Trophoblast cell (in vitro differentiated cells and primary cell): ENCODE measurements around the gene HERC4.

Experiments
- DNase-seq, 2 donors: peaks; one replicate each; pipeline ENCODE4 v3.0.0-alpha.2; 2016
- H2AFZ ChIP-seq: 2 replicates; pipeline ENCODE4 v1.6.1; 2013; ENCODE audit warnings: low read length, moderate library complexity, mild to moderate bottlenecking; ENCODE audit not compliant: insufficient read depth, poor library complexity
- H2AK5ac ChIP-seq: 2 replicates; pipeline ENCODE4 v1.6.1; 2013; ENCODE audit warnings: mild to moderate bottlenecking, low read length
- H2BK120ac ChIP-seq: 2 replicates; pipeline ENCODE4 v1.6.1; 2013; ENCODE audit warnings: low read length, mild to moderate bottlenecking, moderate library complexity; ENCODE audit not compliant: insufficient read depth, poor library complexity
- H2BK12ac ChIP-seq: 2 replicates; pipeline ENCODE4 v1.6.1; 2013; ENCODE audit warnings: mild to moderate bottlenecking, low read length, moderate library complexity
- H2BK5ac ChIP-seq: 2 replicates; pipeline ENCODE4 v1.6.1; 2013; ENCODE audit warnings: low read length, low read depth, moderate library complexity, mild to moderate bottlenecking; ENCODE audit not compliant: poor library complexity
- H3K14ac ChIP-seq: 2 replicates; pipeline ENCODE4 v1.6.1; 2013; ENCODE audit warnings: mild to moderate bottlenecking, low read length
- H3K18ac ChIP-seq: 2 replicates; pipeline ENCODE4 v1.6.1; 2013; ENCODE audit warnings: mild to moderate bottlenecking, low read length
- H3K23ac ChIP-seq: 2 replicates; pipeline ENCODE4 v1.6.1; 2013; ENCODE audit warnings: low read length
- H3K27ac ChIP-seq: 2 replicates; pipeline ENCODE4 v1.5.1; 2013; ENCODE audit warnings: low read depth, mild to moderate bottlenecking, inconsistent platforms, low read length, moderate library complexity
- H3K27me3 ChIP-seq: 2 replicates; pipeline ENCODE4 v1.6.1; 2013; ENCODE audit warnings: inconsistent platforms, mild to moderate bottlenecking, low read length, moderate library complexity; ENCODE audit not compliant: insufficient read depth
- H3K36me3 ChIP-seq, 2 experiments: 1 replicate in 1 of 2; 2 replicates in 1 of 2; pipeline ENCODE4 v1.6.1; 2013; ENCODE audit warnings: low read length in 2 of 2, mild to moderate bottlenecking in 2 of 2, moderate library complexity in 1 of 2; ENCODE audit not compliant: insufficient read depth in 2 of 2, control insufficient read depth in 1 of 2
- H3K4ac ChIP-seq: 2 replicates; pipeline ENCODE4 v1.6.1; 2013; ENCODE audit warnings: low read depth, mild to moderate bottlenecking, low read length, moderate library complexity
- H3K4me1 ChIP-seq, 2 experiments: 1 replicate in 1 of 2; 2 replicates in 1 of 2; pipeline ENCODE4 v1.6.1; 2013; ENCODE audit warnings: low read length in 2 of 2, mild to moderate bottlenecking in 2 of 2, moderate library complexity in 1 of 2; ENCODE audit not compliant: insufficient read depth in 2 of 2, control insufficient read depth in 1 of 2
- H3K4me2 ChIP-seq: 2 replicates; pipeline ENCODE4 v1.6.1; 2013; ENCODE audit warnings: inconsistent platforms, mild to moderate bottlenecking, low read length, moderate library complexity
- H3K4me3 ChIP-seq: 2 replicates; pipeline ENCODE4 v1.5.1; 2013; ENCODE audit warnings: mild to moderate bottlenecking, low read depth, low read length, inconsistent platforms
- H3K79me1 ChIP-seq: one replicate; pipeline ENCODE4 v1.6.1; 2013; ENCODE audit warnings: low read length
- H3K79me2 ChIP-seq: 2 replicates; pipeline ENCODE4 v1.6.1; 2013; ENCODE audit warnings: low read length, mild to moderate bottlenecking; ENCODE audit not compliant: control insufficient read depth, insufficient read depth, poor library complexity
- H3K9ac ChIP-seq: 2 replicates; pipeline ENCODE4 v1.6.1; 2013; ENCODE audit warnings: mild to moderate bottlenecking, low read length
- H3K9me3 ChIP-seq: 2 replicates; pipeline ENCODE4 v1.6.1; 2013; ENCODE audit warnings: low read depth, mild to moderate bottlenecking, control low read depth, inconsistent platforms, low read length; ENCODE audit not compliant: insufficient read depth
- H4K12ac ChIP-seq: 2 replicates; pipeline ENCODE4 v1.6.1; 2013; ENCODE audit warnings: low read depth, mild to moderate bottlenecking, low read length, moderate library complexity
- H4K8ac ChIP-seq: 2 replicates; pipeline ENCODE4 v1.6.1; 2013; ENCODE audit warnings: low read depth, mild to moderate bottlenecking, low read length, moderate library complexity
- H4K91ac ChIP-seq: one replicate; pipeline ENCODE4 v1.6.1; 2013; ENCODE audit warnings: low read depth, mild to moderate bottlenecking, low read length, moderate library complexity
- WGBS: extraction: QIAGEN DNeasy Blood & Tissue Kit; methylation state at CpG from one replicate; pipeline ENCODE4 v1.1.7; 2013; ENCODE audit warnings: missing lambda C conversion rate; ENCODE audit not compliant: insufficient read length, insufficient coverage; ENCODE audit errors: extremely low coverage; 5-methylcytosine and 5-hydroxymethylcytosine counted together

HERC4 gene

GRCh38 chr10:67934336-67934735 lies 140.7 kb downstream of the HERC4 start:
- Histone ChIP-seq H3K4me2 (no peak overlapping the region), H4K8ac (no peak overlapping the region), H2BK12ac (no peak overlapping the region), H4K91ac (no peak overlapping the region), H4K12ac (no peak overlapping the region), H3K18ac (no peak overlapping the region), H3K79me1 (no peaks in the 10 kb centered on the region), H3K14ac (no peak overlapping the region), H3K36me3 (peaks cover 18 to 19% of the 10 kb centered on the region in 2 experiments), H3K79me2 (no peaks in the 10 kb centered on the region), H2BK120ac (no peak overlapping the region), H3K27ac (no peak overlapping the region), H3K4me3 (no peak overlapping the region), H3K4ac (no peak overlapping the region), H3K4me1 (no peaks in the 10 kb centered on the region), H3K9ac (no peak overlapping the region), H3K27me3 (no peaks in the 10 kb centered on the region), H2AFZ (no peak overlapping the region), H2AK5ac (no peak overlapping the region), H2BK5ac (no peak overlapping the region), H3K9me3 (no peaks in the 10 kb centered on the region), H3K23ac (no peak overlapping the region)
- WGBS: no CpG with 5 or more reads among the region's 1 CpG
- no peak for DNase-seq

GRCh38 chr10:67933199-67933598 lies 141.9 kb downstream of the HERC4 start:
- Histone ChIP-seq H3K4me3 (no peak overlapping the region), H3K36me3 (peaks cover 19% of the 10 kb centered on the region in 2 experiments), H2BK5ac (no peak overlapping the region), H3K9ac (no peak overlapping the region), H2AK5ac (no peak overlapping the region), H2BK120ac (no peak overlapping the region), H3K9me3 (no peaks in the 10 kb centered on the region), H3K27me3 (no peaks in the 10 kb centered on the region), H3K23ac (no peak overlapping the region), H4K8ac (no peak overlapping the region), H3K4me2 (no peak overlapping the region), H4K12ac (no peak overlapping the region), H3K4me1 (no peaks in the 10 kb centered on the region), H4K91ac (no peak overlapping the region), H3K79me2 (no peaks in the 10 kb centered on the region), H3K79me1 (no peaks in the 10 kb centered on the region), H3K18ac (no peak overlapping the region), H3K4ac (no peak overlapping the region), H3K14ac (no peak overlapping the region), H2BK12ac (no peak overlapping the region), H3K27ac (no peak overlapping the region), H2AFZ (no peak overlapping the region)
- no CpG with 5 or more reads among the region's 2 CpGs for WGBS
- DNase-seq: no peak

- Histone ChIP-seq H2AK5ac (no peak overlapping the region), H3K4me2 (no peak overlapping the region), H3K4me1 (no peaks in the 10 kb centered on the region)
These were observed 148.1 kb downstream of the HERC4 start for GRCh38 chr10:67926951-67927350.

GRCh38 chr10:67925449-67926005 lies 149.6 kb downstream of the HERC4 start:
- no peak overlapping the region for H3K4ac ChIP-seq
- H3K23ac ChIP-seq: no peak overlapping the region
- no peak overlapping the region for H3K9ac ChIP-seq
- H3K4me2 ChIP-seq: no peak overlapping the region
- DNase-seq: no peak
- no peak overlapping the region for H4K12ac ChIP-seq
- H3K79me1 ChIP-seq: no peaks in the 10 kb centered on the region
- no peak overlapping the region for H4K8ac ChIP-seq
- H3K79me2 ChIP-seq: no peaks in the 10 kb centered on the region
- H2AFZ ChIP-seq: no peak overlapping the region
- no peaks in the 10 kb centered on the region for H3K4me1 ChIP-seq
- no peak overlapping the region for H2AK5ac ChIP-seq
- no peak overlapping the region for H3K27ac ChIP-seq
- no peak overlapping the region for H3K4me3 ChIP-seq
- H3K27me3 ChIP-seq: no peaks in the 10 kb centered on the region
- H2BK12ac ChIP-seq: no peak overlapping the region
- no CpG with 5 or more reads among the region's 1 CpG for WGBS
- H2BK120ac ChIP-seq: no peak overlapping the region
- H3K36me3 ChIP-seq: peaks cover 5 to 8% of the 10 kb centered on the region in 2 experiments
- no peak overlapping the region for H3K18ac ChIP-seq
- H3K9me3 ChIP-seq: no peaks in the 10 kb centered on the region
- H3K14ac ChIP-seq: no peak overlapping the region
- H2BK5ac ChIP-seq: no peak overlapping the region
- H4K91ac ChIP-seq: no peak overlapping the region

More at GRCh38 chr10:67926951-67927350, 148.1 kb downstream of the HERC4 start:
- Histone ChIP-seq H3K4ac (no peak overlapping the region), H3K23ac (no peak overlapping the region), H2BK5ac (no peak overlapping the region), H3K4me3 (no peak overlapping the region), H3K9me3 (no peaks in the 10 kb centered on the region), H3K27ac (no peak overlapping the region), H3K27me3 (no peaks in the 10 kb centered on the region), H4K8ac (no peak overlapping the region), H3K79me1 (no peaks in the 10 kb centered on the region), H2AFZ (no peak overlapping the region), H3K9ac (no peak overlapping the region), H3K14ac (no peak overlapping the region), H3K79me2 (no peaks in the 10 kb centered on the region), H4K91ac (no peak overlapping the region), H2BK120ac (no peak overlapping the region), H4K12ac (no peak overlapping the region), H3K36me3 (peaks cover 12 to 13% of the 10 kb centered on the region in 2 experiments), H3K18ac (no peak overlapping the region), H2BK12ac (no peak overlapping the region)
- DNase-seq: no peak
- WGBS: no CpG with 5 or more reads among the region's 1 CpG
